Measurements from ENCODE around the gene RPL15. TPM values are rescaled to one million over a fixed set of nuclear protein-coding genes. Genes with fewer than 3 reads are reported as not detected.
A peak's percentile ranks its signal among the peaks of the same experiment; 100 is the strongest.
"Not testable (repeated sequence)": the region's sequence is repeated elsewhere in the genome, so short reads cannot be mapped to it uniquely, and the experiment has no call there.

The RPL15 gene
- total RNA-seq, 2 donors from 2014 or later: 2,011 to 2,129 TPM

- H3K36me3 ChIP-seq (ENCODE audit: control insufficient read depth, insufficient read depth, low read length): peaks cover 36% of the 10 kb centered on the region
- Mint-ChIP-seq H3K9me3 (no peaks in the 10 kb centered on the region), H3K4me1 (peaks cover 22% of the 10 kb centered on the region), H3K36me3 (ENCODE audit: low read depth) (peaks cover 28% of the 10 kb centered on the region), H3K27ac (no peak overlapping the region), H3K27me3 (ENCODE audit: insufficient read depth) (peaks cover 2% of the 10 kb centered on the region), H3K4me3 (no peak overlapping the region)
- WGBS, 2 experiments (ENCODE audit: insufficient coverage in 1 of 2, insufficient read length in 1 of 2): 92% methylated on average over 2 of the region's 3 CpGs; no CpG with 5 or more reads in 1 of the 2 experiments
- H3K27me3 ChIP-seq (ENCODE audit: control insufficient read depth, insufficient read depth, low read length, poor library complexity, severe bottlenecking): no peaks in the 10 kb centered on the region
- H3K9me3 ChIP-seq (ENCODE audit: control insufficient read depth, low read length): no peaks in the 10 kb centered on the region
- H3K4me1 ChIP-seq (ENCODE audit: control insufficient read depth, insufficient read depth, low read length): no peaks in the 10 kb centered on the region
- no peak for DNase-seq
- H3K27ac ChIP-seq (ENCODE audit: low read depth, low read length): no peak overlapping the region
- H3K9ac ChIP-seq (ENCODE audit: extremely low read depth, low read length, poor library complexity, severe bottlenecking): no peak overlapping the region
- TF ChIP-seq CTCF (conservative IDR thresholded peaks at IDR 0.05): no peak
- peak overlapping the region; percentile 95 for H3K4me3 ChIP-seq (ENCODE audit: low read length)
Measured at GRCh38 chr3:23913873-23914743, 2.8 kb upstream of the RPL15 start.

GRCh38 chr3:23915537-23916108 lies 1.3 kb upstream of the RPL15 start:
- Mint-ChIP-seq H3K27ac (no peak overlapping the region), H3K4me1 (peaks cover 34% of the 10 kb centered on the region), H3K36me3 (ENCODE audit: low read depth) (peaks cover 35% of the 10 kb centered on the region), H3K27me3 (ENCODE audit: insufficient read depth) (peaks cover 2% of the 10 kb centered on the region), H3K4me3 (peak overlapping the region; percentile 100), H3K9me3 (no peaks in the 10 kb centered on the region)
- H3K27ac ChIP-seq (ENCODE audit: low read depth, low read length): no peak overlapping the region
- H3K36me3 ChIP-seq (ENCODE audit: control insufficient read depth, insufficient read depth, low read length): peaks cover 38% of the 10 kb centered on the region
- no peak for TF ChIP-seq CTCF (conservative IDR thresholded peaks at IDR 0.05)
- peak overlapping the region; percentile 95 for H3K4me3 ChIP-seq (ENCODE audit: low read length)
- H3K27me3 ChIP-seq (ENCODE audit: control insufficient read depth, insufficient read depth, low read length, poor library complexity, severe bottlenecking): no peaks in the 10 kb centered on the region
- H3K9me3 ChIP-seq (ENCODE audit: control insufficient read depth, low read length): no peaks in the 10 kb centered on the region
- WGBS, 2 experiments (ENCODE audit: insufficient coverage in 1 of 2, insufficient read length in 1 of 2): 36 to 39% methylated on average over 6 to 7 of the region's 7 CpGs
- H3K4me1 ChIP-seq (ENCODE audit: control insufficient read depth, insufficient read depth, low read length): no peaks in the 10 kb centered on the region
- H3K9ac ChIP-seq (ENCODE audit: extremely low read depth, low read length, poor library complexity, severe bottlenecking): peak overlapping the region; percentile 88
- DNase-seq: no peak

GRCh38 chr3:23916152-23916885 lies 613 bp upstream of the RPL15 start:
- peak overlapping the region; percentile 99 for H3K27ac Mint-ChIP-seq
- Histone ChIP-seq H3K9me3 (ENCODE audit: control insufficient read depth, low read length) (no peaks in the 10 kb centered on the region), H3K27ac (ENCODE audit: low read depth, low read length) (peak overlapping the region; percentile 47), H3K36me3 (ENCODE audit: control insufficient read depth, insufficient read depth, low read length) (peaks cover 36% of the 10 kb centered on the region), H3K4me1 (ENCODE audit: control insufficient read depth, insufficient read depth, low read length) (no peaks in the 10 kb centered on the region), H3K9ac (ENCODE audit: extremely low read depth, low read length, poor library complexity, severe bottlenecking) (peak overlapping the region; percentile 88), H3K27me3 (ENCODE audit: control insufficient read depth, insufficient read depth, low read length, poor library complexity, severe bottlenecking) (no peaks in the 10 kb centered on the region), H3K4me3 (ENCODE audit: low read length) (peak overlapping the region; percentile 95)
- H3K4me3 Mint-ChIP-seq: peak overlapping the region; percentile 100
- peaks cover 38% of the 10 kb centered on the region for H3K36me3 Mint-ChIP-seq (ENCODE audit: low read depth)
- WGBS, 2 experiments (ENCODE audit: insufficient coverage in 1 of 2, insufficient read length in 1 of 2): 3 to 4% methylated on average over 42 to 48 of the region's 48 CpGs
- no peaks in the 10 kb centered on the region for H3K9me3 Mint-ChIP-seq
- TF ChIP-seq CTCF (conservative IDR thresholded peaks at IDR 0.05): no peak
- peaks cover 34% of the 10 kb centered on the region for H3K4me1 Mint-ChIP-seq
- peaks cover 2% of the 10 kb centered on the region for H3K27me3 Mint-ChIP-seq (ENCODE audit: insufficient read depth)
- DNase-seq: no peak

- H3K4me3 Mint-ChIP-seq: peak overlapping the region; percentile 100
- DNase-seq; H3K9me3 ChIP-seq (ENCODE audit: control insufficient read depth, low read length); H3K27me3 ChIP-seq (ENCODE audit: control insufficient read depth, insufficient read depth, low read length, poor library complexity, severe bottlenecking); H3K4me1 ChIP-seq (ENCODE audit: control insufficient read depth, insufficient read depth, low read length); H3K9me3 Mint-ChIP-seq; H3K27me3 Mint-ChIP-seq (ENCODE audit: insufficient read depth): not testable (repeated sequence)
- peaks cover 39% of the 10 kb centered on the region for H3K36me3 Mint-ChIP-seq (ENCODE audit: low read depth)
- peaks cover 34% of the 10 kb centered on the region for H3K4me1 Mint-ChIP-seq
- Histone ChIP-seq H3K27ac (ENCODE audit: low read depth, low read length) (peak overlapping the region; percentile 85), H3K9ac (ENCODE audit: extremely low read depth, low read length, poor library complexity, severe bottlenecking) (peak overlapping the region; percentile 88), H3K4me3 (ENCODE audit: low read length) (peak overlapping the region; percentile 95), H3K36me3 (ENCODE audit: control insufficient read depth, insufficient read depth, low read length) (peaks cover 36% of the 10 kb centered on the region)
- H3K27ac Mint-ChIP-seq: peak overlapping the region; percentile 99
- WGBS, 2 experiments (ENCODE audit: insufficient coverage in 1 of 2, insufficient read length in 1 of 2): 1% methylated on average over 8 to 18 of the region's 21 CpGs
Measured at GRCh38 chr3:23917679-23918303, 859 bp downstream of the RPL15 start.
